Neural cell (in vitro differentiated cells): ENCODE data around the gene KCNIP4. TPM values are rescaled to one million over a fixed set of nuclear protein-coding genes. Genes with fewer than 3 reads are reported as not detected.

ENCODE experiments used
- H2AFZ ChIP-seq: fragments of 200-600, 300-800 bp; sonication (generic), shearing (Covaris generic); 2 replicates; pipeline ENCODE4 v1.6.0; 2014; ENCODE audit warnings: low read depth, mild to moderate bottlenecking, antibody characterized with exemption, low read length, moderate library complexity
- H3F3A ChIP-seq: fragments of 200-600 bp; shearing (Covaris generic); 2 replicates; pipeline ENCODE4 v1.6.1; 2016; ENCODE audit warnings: mild to moderate bottlenecking, moderate library complexity, mixed read lengths, antibody characterized with exemption, low read length; ENCODE audit not compliant: insufficient read depth, poor library complexity, severe bottlenecking
- H3K27ac ChIP-seq: fragments of 200-600, 300-800 bp; sonication (generic), shearing (Covaris generic); 2 replicates; pipeline ENCODE4 v1.5.1; 2014; ENCODE audit warnings: mild to moderate bottlenecking, low read length, moderate library complexity
- H3K27me3 ChIP-seq: fragments of 300-800, 200-600 bp; sonication (generic), shearing (Covaris generic); 2 replicates; pipeline ENCODE4 v1.6.0; 2014; ENCODE audit warnings: mild to moderate bottlenecking, low read depth, low read length, moderate library complexity; ENCODE audit not compliant: insufficient read depth
- H3K36me3 ChIP-seq: fragments of 300-800, 200-600 bp; sonication (generic), shearing (Covaris generic); 2 replicates; pipeline ENCODE4 v1.5.1; 2014; ENCODE audit warnings: mild to moderate bottlenecking, antibody characterized with exemption, low read length, moderate library complexity; ENCODE audit not compliant: insufficient read depth
- H3K4me2 ChIP-seq: fragments of 300-800, 200-600 bp; sonication (generic), shearing (Covaris generic); 2 replicates; pipeline ENCODE4 v1.6.0; 2014; ENCODE audit warnings: mild to moderate bottlenecking, low read length
- H3K4me3 ChIP-seq: fragments of 300-800, 200-600 bp; sonication (generic), shearing (Covaris generic); 2 replicates; pipeline ENCODE4 v1.5.1; 2014; ENCODE audit warnings: mild to moderate bottlenecking, low read length, moderate library complexity
- H3K79me2 ChIP-seq: fragments of 200-600 bp; shearing (Covaris generic); replicated peaks from 2 replicates; pipeline ENCODE4 v1.6.0; 2014; ENCODE audit warnings: mild to moderate bottlenecking, low read length, moderate library complexity; ENCODE audit not compliant: insufficient read depth
- H3K9ac ChIP-seq: fragments of 300-800, 200-600 bp; sonication (generic), shearing (Covaris generic); 2 replicates; pipeline ENCODE4 v1.6.1; 2016; ENCODE audit warnings: mild to moderate bottlenecking, low read length, mixed read lengths
- H3K9me2 ChIP-seq: fragments of 200-600 bp; shearing (Covaris generic); 2 replicates; pipeline ENCODE4 v1.6.1; 2016; ENCODE audit warnings: mild to moderate bottlenecking, low read length, mixed read lengths; ENCODE audit not compliant: insufficient read depth
- H3K9me3 ChIP-seq: fragments of 200-600, 300-800 bp; sonication (generic), shearing (Covaris generic); 2 replicates; pipeline ENCODE4 v1.6.1; 2016; ENCODE audit warnings: mild to moderate bottlenecking, mixed run types, low read length, moderate library complexity, mixed read lengths
- H4K20me1 ChIP-seq: fragments of 200-600 bp; shearing (Covaris generic); 2 replicates; pipeline ENCODE4 v1.6.1; 2016; ENCODE audit warnings: mild to moderate bottlenecking, mixed run types; ENCODE audit not compliant: insufficient read depth
- EP300 ChIP-seq: fragments of 450-650 bp; conservative IDR thresholded peaks from 2 replicates; pipeline ENCODE4 v1.6.1; 2014; ENCODE audit warnings: antibody characterized with exemption, mild to moderate bottlenecking, moderate library complexity; ENCODE audit not compliant: poor library complexity, severe bottlenecking
- EZH2 ChIP-seq: fragments of 200-600, 300-800 bp; shearing (Covaris generic), sonication (generic); IDR thresholded peaks from 2 replicates; pipeline ENCODE4 v1.6.1; 2014; ENCODE audit warnings: antibody characterized with exemption, low read length, borderline replicate concordance, mild to moderate bottlenecking; ENCODE audit not compliant: insufficient read depth, poor library complexity, severe bottlenecking
- MXI1 ChIP-seq: fragments of 450-650 bp; conservative IDR thresholded peaks from 2 replicates; pipeline ENCODE4 v1.6.1; 2014; ENCODE audit warnings: antibody characterized with exemption, mild to moderate bottlenecking; ENCODE audit not compliant: poor library complexity, severe bottlenecking
- POLR2AphosphoS5 ChIP-seq: IDR thresholded peaks from 2 replicates; pipeline ENCODE4 v1.6.1; 2012
- RAD21 ChIP-seq: fragments of 450-650 bp; conservative IDR thresholded peaks from 2 replicates; pipeline ENCODE4 v1.6.1; 2014; ENCODE audit warnings: antibody characterized with exemption, mild to moderate bottlenecking, moderate library complexity
- REST ChIP-seq: IDR thresholded peaks from 2 replicates; pipeline ENCODE4 v1.6.1; 2012; ENCODE audit warnings: borderline replicate concordance
- SMC3 ChIP-seq: fragments of 450-650 bp; conservative IDR thresholded peaks from 2 replicates; pipeline ENCODE4 v1.6.1; 2014; ENCODE audit warnings: antibody characterized with exemption, mild to moderate bottlenecking, moderate library complexity; ENCODE audit not compliant: poor library complexity
- TAF1 ChIP-seq: IDR thresholded peaks from 2 replicates; pipeline ENCODE4 v1.6.1; 2012; ENCODE audit warnings: low read depth
- polyA plus RNA-seq: library from polyadenylated mRNA; depleted of rRNA; stranded (reverse); fragments of >200 nt; gene quantifications from 2 replicates; pipeline ENCODE4 v1.2.3, GENCODE V29; 2014
- TF ChIP-seq, protein P1 (sequence below): fragments of 450-650 bp; IDR thresholded peaks from 2 replicates; pipeline ENCODE4 v1.5.1; 2014; ENCODE audit warnings: antibody characterized with exemption, mild to moderate bottlenecking, moderate library complexity; ENCODE audit not compliant: poor library complexity, severe bottlenecking

KCNIP4 gene
- polyA plus RNA-seq, 1 donor from 2014 or later, result 22.8 TPM

DNA sequence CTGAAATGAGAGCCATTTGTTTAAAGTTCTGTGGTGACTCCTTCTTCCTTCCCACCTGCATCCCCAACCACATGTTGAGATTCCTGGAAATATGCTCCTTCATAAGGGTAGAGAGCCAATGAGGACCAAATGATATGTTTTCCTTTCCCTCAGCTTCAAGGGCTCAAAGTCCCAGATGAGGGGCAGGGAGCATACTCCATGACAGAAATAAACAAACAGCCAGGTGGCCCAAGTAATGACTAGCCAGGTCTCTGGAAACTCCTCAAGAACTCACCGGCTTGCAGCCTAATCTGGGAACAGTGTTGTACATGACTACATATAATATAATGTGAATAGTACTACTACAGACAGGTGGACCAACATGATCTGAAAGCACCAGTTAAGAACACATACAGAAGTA lies 856.0 kb downstream of the KCNIP4 start:
- Histone ChIP-seq H3K9me3 (no peaks in the 10 kb centered on the region), H3F3A (no peaks in the 10 kb centered on the region), H4K20me1 (no peaks in the 10 kb centered on the region), H3K9ac (no peak overlapping the region), H3K4me3 (no peak overlapping the region), H2AFZ (no peak overlapping the region), H3K4me2 (no peak overlapping the region), H3K79me2 (no peaks in the 10 kb centered on the region), H3K27me3 (no peaks in the 10 kb centered on the region), H3K36me3 (no peaks in the 10 kb centered on the region), H3K27ac (no peak overlapping the region), H3K9me2 (no peaks in the 10 kb centered on the region)
- TF ChIP-seq SMC3 (no peak), EZH2 (no peak), MXI1 (no peak), POLR2AphosphoS5 (no peak), TAF1 (no peak), REST (no peak), EP300 (no peak), RAD21 (no peak)
- TF ChIP-seq, protein P1, sequence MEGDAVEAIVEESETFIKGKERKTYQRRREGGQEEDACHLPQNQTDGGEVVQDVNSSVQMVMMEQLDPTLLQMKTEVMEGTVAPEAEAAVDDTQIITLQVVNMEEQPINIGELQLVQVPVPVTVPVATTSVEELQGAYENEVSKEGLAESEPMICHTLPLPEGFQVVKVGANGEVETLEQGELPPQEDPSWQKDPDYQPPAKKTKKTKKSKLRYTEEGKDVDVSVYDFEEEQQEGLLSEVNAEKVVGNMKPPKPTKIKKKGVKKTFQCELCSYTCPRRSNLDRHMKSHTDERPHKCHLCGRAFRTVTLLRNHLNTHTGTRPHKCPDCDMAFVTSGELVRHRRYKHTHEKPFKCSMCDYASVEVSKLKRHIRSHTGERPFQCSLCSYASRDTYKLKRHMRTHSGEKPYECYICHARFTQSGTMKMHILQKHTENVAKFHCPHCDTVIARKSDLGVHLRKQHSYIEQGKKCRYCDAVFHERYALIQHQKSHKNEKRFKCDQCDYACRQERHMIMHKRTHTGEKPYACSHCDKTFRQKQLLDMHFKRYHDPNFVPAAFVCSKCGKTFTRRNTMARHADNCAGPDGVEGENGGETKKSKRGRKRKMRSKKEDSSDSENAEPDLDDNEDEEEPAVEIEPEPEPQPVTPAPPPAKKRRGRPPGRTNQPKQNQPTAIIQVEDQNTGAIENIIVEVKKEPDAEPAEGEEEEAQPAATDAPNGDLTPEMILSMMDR, result no peak

DNA sequence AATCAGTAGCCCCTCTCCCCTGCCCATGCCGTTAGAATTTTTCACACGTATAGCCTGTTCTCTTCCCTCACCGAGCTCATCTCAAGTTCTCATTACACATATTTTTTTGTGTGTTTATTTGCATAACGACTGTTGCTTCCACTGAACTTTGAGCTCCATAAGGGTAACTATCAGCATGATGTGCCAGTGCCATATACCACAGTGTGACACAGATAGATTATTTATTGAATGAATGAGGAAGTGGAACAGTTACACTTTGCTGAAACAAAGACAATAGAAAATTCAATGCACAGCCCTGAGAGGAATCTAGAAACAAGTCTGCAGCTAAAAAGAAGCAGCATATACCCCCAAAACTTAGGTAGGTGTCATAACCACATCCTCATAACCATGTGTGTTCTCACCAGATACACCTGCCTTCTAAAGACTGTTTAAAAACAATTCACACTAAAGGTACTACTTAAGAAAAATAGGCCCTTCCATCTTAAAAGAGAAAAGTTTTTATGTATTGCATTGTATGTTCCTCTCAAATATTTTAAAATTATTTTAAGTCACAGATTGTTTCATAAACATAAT lies 858.4 kb downstream of the KCNIP4 start:
- H3K27me3 ChIP-seq, result no peaks in the 10 kb centered on the region
- H2AFZ ChIP-seq, result no peak overlapping the region
- no peak for TF ChIP-seq EZH2
- no peak for TF ChIP-seq POLR2AphosphoS5
- TF ChIP-seq REST, result no peak
- no peak for TF ChIP-seq RAD21
- no peak for TF ChIP-seq SMC3
- TF ChIP-seq EP300, result no peak
- TF ChIP-seq, protein P1, result no peak
- TF ChIP-seq MXI1, result no peak
- TF ChIP-seq TAF1, result no peak
- no peaks in the 10 kb centered on the region for H3K79me2 ChIP-seq
- H3K27ac ChIP-seq, result no peak overlapping the region
- no peaks in the 10 kb centered on the region for H3K36me3 ChIP-seq
- no peak overlapping the region for H3K4me3 ChIP-seq
- no peak overlapping the region for H3K9ac ChIP-seq
- no peaks in the 10 kb centered on the region for H3K9me2 ChIP-seq
- H3F3A ChIP-seq, result no peaks in the 10 kb centered on the region
- no peak overlapping the region for H3K4me2 ChIP-seq
- H3K9me3 ChIP-seq, result no peaks in the 10 kb centered on the region
- no peaks in the 10 kb centered on the region for H4K20me1 ChIP-seq
